ENCODE measurements around the gene PLK2. TPM values are rescaled to one million over a fixed set of nuclear protein-coding genes. Genes with fewer than 3 reads are reported as not detected.

PLK2 gene
- total RNA-seq, 3 donors from 2014 or later: 29.0 to 384 (median 177) TPM

GRCh38 chr5:58503390-58504046, 43.6 kb upstream of the PLK2 start:
- Histone ChIP-seq H3K4me3 (no peak overlapping the region), H3K27me3 (no peaks in the 10 kb centered on the region), H3K9me3 (no peaks in the 10 kb centered on the region), H3K27ac (no peak overlapping the region), H3K4me1 (no peaks in the 10 kb centered on the region), H3K36me3 (no peaks in the 10 kb centered on the region)
- intact Hi-C loops (cut with DNase I; ENCODE audit: low total_unique reads): no loop called here
- no peak for DNase-seq (ENCODE audit: low spot score in 2 of 2)
- TF ChIP-seq CTCF (IDR thresholded peaks at IDR 0.05) (no peak), POLR2AphosphoS5 (IDR thresholded peaks at IDR 0.05) (no peak), POLR2A (IDR thresholded peaks at IDR 0.05) (no peak)

GRCh38 chr5:58501778-58502417, 42.0 kb upstream of the PLK2 start:
- Histone ChIP-seq H3K27me3 (no peaks in the 10 kb centered on the region), H3K4me1 (no peaks in the 10 kb centered on the region), H3K36me3 (no peaks in the 10 kb centered on the region), H3K9me3 (no peaks in the 10 kb centered on the region), H3K27ac (no peak overlapping the region), H3K4me3 (no peak overlapping the region)
- intact Hi-C loops (cut with DNase I; ENCODE audit: low total_unique reads): no loop called here
- no peak for TF ChIP-seq CTCF (IDR thresholded peaks at IDR 0.05)
- TF ChIP-seq POLR2A (IDR thresholded peaks at IDR 0.05): no peak
- no peak for TF ChIP-seq POLR2AphosphoS5 (IDR thresholded peaks at IDR 0.05)
- no peak for DNase-seq (ENCODE audit: low spot score in 2 of 2)

- H3K27ac ChIP-seq: no peak overlapping the region
- TF ChIP-seq POLR2AphosphoS5 (IDR thresholded peaks at IDR 0.05): no peak
- TF ChIP-seq POLR2A (IDR thresholded peaks at IDR 0.05): no peak
- no peak for TF ChIP-seq CTCF (IDR thresholded peaks at IDR 0.05)
- no peaks in the 10 kb centered on the region for H3K27me3 ChIP-seq
- H3K4me1 ChIP-seq: no peaks in the 10 kb centered on the region
- DNase-seq (ENCODE audit: low spot score in 2 of 2): no peak
- H3K36me3 ChIP-seq: no peaks in the 10 kb centered on the region
- intact Hi-C loops (cut with DNase I; ENCODE audit: low total_unique reads): no loop called here
- no peak overlapping the region for H3K4me3 ChIP-seq
- no peaks in the 10 kb centered on the region for H3K9me3 ChIP-seq
Observed at GRCh38 chr5:58499941-58500340, 40.1 kb upstream of the PLK2 start.

GRCh38 chr5:58499231-58499630, 39.3 kb upstream of the PLK2 start:
- no peak for DNase-seq (ENCODE audit: low spot score in 2 of 2)
- TF ChIP-seq CTCF (IDR thresholded peaks at IDR 0.05) (no peak), POLR2AphosphoS5 (IDR thresholded peaks at IDR 0.05) (no peak), POLR2A (IDR thresholded peaks at IDR 0.05) (no peak)
- H3K36me3 ChIP-seq: no peaks in the 10 kb centered on the region
- no peaks in the 10 kb centered on the region for H3K9me3 ChIP-seq
- H3K27me3 ChIP-seq: no peaks in the 10 kb centered on the region
- no peak overlapping the region for H3K27ac ChIP-seq
- intact Hi-C loops (cut with DNase I; ENCODE audit: low total_unique reads): no loop called here
- H3K4me1 ChIP-seq: no peaks in the 10 kb centered on the region
- no peak overlapping the region for H3K4me3 ChIP-seq

- H3K9me3 ChIP-seq: no peaks in the 10 kb centered on the region
- H3K4me3 ChIP-seq: no peak overlapping the region
- peak in 2 of 3 donors; percentile 63 to 75 for TF ChIP-seq CTCF (IDR thresholded peaks at IDR 0.05)
- no peak for TF ChIP-seq POLR2AphosphoS5 (IDR thresholded peaks at IDR 0.05)
- no peak for TF ChIP-seq POLR2A (IDR thresholded peaks at IDR 0.05)
- H3K36me3 ChIP-seq: no peaks in the 10 kb centered on the region
- H3K27ac ChIP-seq: no peak overlapping the region
- H3K27me3 ChIP-seq: no peaks in the 10 kb centered on the region
- DNase-seq (ENCODE audit: low spot score in 2 of 2): no peak
- H3K4me1 ChIP-seq: no peaks in the 10 kb centered on the region
- intact Hi-C loops (cut with DNase I; ENCODE audit: low total_unique reads): no loop called here
Observed at GRCh38 chr5:58498340-58498942, 38.6 kb upstream of the PLK2 start.
